Endothelial cell of umbilical vein (primary cell): Measurements from ENCODE around the gene RAB7B. TPM values are rescaled to one million over a fixed set of nuclear protein-coding genes. Genes with fewer than 3 reads are reported as not detected.

Source experiments
- BruUV-seq: library from RNA; stranded (reverse); fragments of 400-500 nt; replicated peaks from 2 replicates; lab custom pipeline; 2021; lab: Mats Ljungman, UMichigan
- CTCF ChIA-PET: fragments of 300-600, 350-600 bp; sonication (Branson Sonifier 250); formaldehyde crosslinking; loops from one replicate; lab custom pipeline; 2021; ENCODE audit warnings: antibody characterized with exemption, inconsistent platforms; lab: Charles Lee
- POLR2A ChIA-PET: fragments of 300-600, 350-600 bp; sonication (Branson Sonifier 250); formaldehyde crosslinking; loops from one replicate; lab custom pipeline; 2021; ENCODE audit warnings: antibody characterized with exemption, inconsistent platforms; lab: Charles Lee
- DNase-seq: peaks from one replicate; pipeline ENCODE4 v3.0.0-alpha.2; 2011; ENCODE audit warnings: low read depth, low spot score
- FAIRE-seq: peaks from 2 replicates; lab custom pipeline; 2011; peaks lifted over from hg19 to GRCh38; lab: Jason Lieb, UNC
- H2AFZ ChIP-seq: 2 replicates; pipeline ENCODE4 v1.6.0; 2012; ENCODE audit warnings: low read depth, low read length, control low read depth, inconsistent platforms
- H3K27ac ChIP-seq: 2 replicates; pipeline ENCODE4 v1.5.1; 2011; ENCODE audit warnings: low read depth, mild to moderate bottlenecking, control low read depth, low read length, moderate library complexity; ENCODE audit not compliant: insufficient read depth
- H3K27me3 ChIP-seq, 2 experiments: 2 replicates each; pipeline versions ENCODE4 v1.6.0 to v1.6.1; 2011; ENCODE audit warnings: low read length in 2 of 2, mixed read lengths in 1 of 2; ENCODE audit not compliant: control insufficient read depth in 2 of 2, insufficient read depth in 2 of 2
- H3K36me3 ChIP-seq, 2 experiments: 2 replicates in 1 of 2; 3 replicates in 1 of 2; pipeline ENCODE4 v1.5.1; 2011; ENCODE audit warnings: low read length in 2 of 2, mild to moderate bottlenecking in 1 of 2, moderate library complexity in 1 of 2; ENCODE audit not compliant: control insufficient read depth in 2 of 2, insufficient read depth in 2 of 2; ENCODE audit errors: extremely low read depth in 1 of 2
- H3K4me1 ChIP-seq: 3 replicates; pipeline ENCODE4 v1.5.1; 2011; ENCODE audit warnings: mild to moderate bottlenecking, low read length; ENCODE audit not compliant: control insufficient read depth, insufficient read depth; ENCODE audit errors: extremely low read depth
- H3K4me2 ChIP-seq: 2 replicates; pipeline ENCODE4 v1.6.1; 2011; ENCODE audit warnings: low read length, control low read depth, mixed read lengths; ENCODE audit not compliant: insufficient read depth
- H3K4me3 ChIP-seq, 3 experiments: fragments of 200-600 bp in 1 of 3; sonication (generic), shearing (Covaris generic) in 1 of 3; replicated peaks in 1 of 3; 2 replicates each; pipeline ENCODE4 v1.5.1; 2011 to 2016; ENCODE audit warnings: control low read depth in 3 of 3, low read length in 3 of 3, mild to moderate bottlenecking in 2 of 3, inconsistent platforms in 1 of 3, low read depth in 1 of 3, moderate library complexity in 1 of 3; ENCODE audit not compliant: insufficient read depth in 1 of 3
- H3K79me2 ChIP-seq: 2 replicates; pipeline ENCODE4 v1.6.0; 2012; ENCODE audit warnings: low read length, inconsistent platforms; ENCODE audit not compliant: control insufficient read depth, insufficient read depth
- H3K9ac ChIP-seq: replicated peaks from 2 replicates; pipeline ENCODE3; 2011; ENCODE audit warnings: low read length, control low read depth; ENCODE audit not compliant: insufficient read depth; ENCODE audit errors: extremely low read depth
- H3K9me1 ChIP-seq: replicated peaks from 3 replicates; pipeline ENCODE4 v1.6.0; 2011; ENCODE audit warnings: mild to moderate bottlenecking, low read length; ENCODE audit not compliant: control insufficient read depth, insufficient read depth; ENCODE audit errors: extremely low read depth
- H3K9me3 ChIP-seq: replicated peaks from 2 replicates; pipeline ENCODE4 v1.5.1; 2012; ENCODE audit warnings: low read length, inconsistent platforms; ENCODE audit not compliant: control insufficient read depth, insufficient read depth
- H4K20me1 ChIP-seq: replicated peaks from 2 replicates; pipeline ENCODE3; 2011; ENCODE audit warnings: mild to moderate bottlenecking, low read length; ENCODE audit not compliant: control insufficient read depth, insufficient read depth; ENCODE audit errors: extremely low read depth
- EZH2 ChIP-seq: IDR thresholded peaks from 2 replicates; pipeline ENCODE4 v1.6.1; 2012; ENCODE audit warnings: borderline replicate concordance, low read depth, mild to moderate bottlenecking, moderate library complexity, low read length, inconsistent platforms; ENCODE audit not compliant: severe bottlenecking
- FOS ChIP-seq: IDR thresholded peaks from 2 replicates; pipeline ENCODE4 v1.6.1; 2011; ENCODE audit warnings: mild to moderate bottlenecking, low read length, moderate library complexity, borderline replicate concordance; ENCODE audit not compliant: insufficient read depth
- GATA2 ChIP-seq: IDR thresholded peaks from 2 replicates; pipeline ENCODE4 v1.7.0; 2011; ENCODE audit warnings: low read depth, mild to moderate bottlenecking, moderate library complexity, mixed read lengths, low read length; ENCODE audit not compliant: insufficient read length, insufficient read depth
- JUN ChIP-seq: IDR thresholded peaks from 2 replicates; pipeline ENCODE4 v1.6.1; 2011; ENCODE audit warnings: borderline replicate concordance, low read depth; ENCODE audit not compliant: insufficient read length, insufficient read depth
- MYC ChIP-seq: IDR thresholded peaks from one replicate; pipeline ENCODE4 v1.6.1; 2011; ENCODE audit warnings: mild to moderate bottlenecking, low read depth, low read length
- POLR2A ChIP-seq: IDR thresholded peaks from 2 replicates; pipeline ENCODE4 v1.6.1; 2012; ENCODE audit warnings: low read depth, mild to moderate bottlenecking, control low read depth, low read length
- POLR2AphosphoS5 ChIP-seq: IDR thresholded peaks from 2 replicates; pipeline ENCODE4 v1.6.1; 2012; ENCODE audit warnings: low read depth, mild to moderate bottlenecking, control low read depth, low read length, moderate library complexity; ENCODE audit not compliant: insufficient read depth
- dilution Hi-C: fragments of 300-500 bp; cut with MboI; formaldehyde crosslinking; loops from one replicate; pipeline ENCODE4 v1.15.0; 2019; ENCODE audit warnings: low sequenced_read_pairs; ENCODE audit not compliant: extremely low pct_ligation_motif_present
- intact Hi-C: fragments of 100-400 bp; cut with micrococcal nuclease; formaldehyde crosslinking; loops from one replicate; pipeline ENCODE4 v1.10.0; 2022
- polyA plus RNA-seq, 4 experiments: library from polyadenylated mRNA; depleted of rRNA in 3 of 4; stranded (reverse) in 3 of 4; unstranded in 1 of 4; fragments of >200 nt; gene quantifications; 2 replicates each; pipeline versions ENCODE4 v1.2.1 to v1.2.3, GENCODE V29; 2011 to 2012; ENCODE audit warnings: missing spikeins in 1 of 4
- total RNA-seq: library from RNA; stranded (reverse); gene quantifications from 2 replicates; pipeline ENCODE4 v1.2.3, GENCODE V29; 2021
- TF ChIP-seq, protein P1 (sequence below): IDR thresholded peaks from 2 replicates; pipeline ENCODE4 v1.6.1; 2011; ENCODE audit not compliant: insufficient read depth, insufficient read length
- TF ChIP-seq, protein P2 (sequence below), 2 donors: IDR thresholded peaks; 1 replicate in 1 of 2; 2 replicates in 1 of 2; pipeline ENCODE4 v1.5.1; 2011; ENCODE audit warnings: low read length in 2 of 2, mild to moderate bottlenecking in 2 of 2, moderate library complexity in 2 of 2, control low read depth in 1 of 2, inconsistent platforms in 1 of 2, low read depth in 1 of 2; ENCODE audit not compliant: insufficient read depth in 1 of 2; ENCODE audit errors: extremely low read depth in 1 of 2

RAB7B gene
- total and polyA plus RNA-seq, 2 donors (not counting 3 experiments of a cell fraction or from before 2014, with no cell fraction given): 0.15 TPM; not detected in 1

DNA sequence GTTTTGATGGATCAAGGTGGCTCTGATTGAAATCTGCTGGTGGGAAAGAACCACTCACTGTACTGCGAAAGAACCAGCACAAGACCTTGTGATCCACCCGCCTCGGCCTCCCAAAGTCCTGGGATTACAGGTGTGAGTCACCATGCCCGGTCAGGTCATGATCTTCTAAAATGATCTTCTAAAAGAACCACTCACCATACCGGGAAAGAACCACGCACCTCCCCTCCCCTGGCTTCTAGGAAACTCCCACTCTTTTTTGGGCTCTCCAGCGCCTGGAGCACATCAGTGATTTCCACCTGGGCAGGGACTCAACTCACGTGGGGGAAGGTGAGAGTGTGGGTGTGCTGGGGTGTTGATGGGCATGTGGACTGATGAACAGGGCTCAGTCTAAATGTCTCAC is 7.9 kb upstream of the RAB7B start:
- no TSS peak for BruUV-seq
- CTCF ChIA-PET: no interaction called here
- dilution Hi-C loops: no loop called here
- H3K9me1 ChIP-seq: no peaks in the 10 kb centered on the region
- H3K79me2 ChIP-seq: no peaks in the 10 kb centered on the region
- no peaks in the 10 kb centered on the region for H3K4me1 ChIP-seq
- peaks cover 0 to 1% of the 10 kb centered on the region in 2 experiments for H3K27me3 ChIP-seq
- no peak overlapping the region for H3K4me2 ChIP-seq
- H3K9ac ChIP-seq: no peak overlapping the region
- no peak overlapping the region for H3K27ac ChIP-seq
- intact Hi-C loops: no loop called here
- H3K36me3 ChIP-seq: no peaks in the 10 kb centered on the region
- FAIRE-seq (no peak), DNase-seq (no peak)
- POLR2A ChIA-PET: no interaction called here
- TF ChIP-seq JUN (no peak), POLR2AphosphoS5 (no peak), FOS (no peak), MYC (no peak), POLR2A (no peak), EZH2 (no peak), GATA2 (no peak)
- TF ChIP-seq, protein P1, sequence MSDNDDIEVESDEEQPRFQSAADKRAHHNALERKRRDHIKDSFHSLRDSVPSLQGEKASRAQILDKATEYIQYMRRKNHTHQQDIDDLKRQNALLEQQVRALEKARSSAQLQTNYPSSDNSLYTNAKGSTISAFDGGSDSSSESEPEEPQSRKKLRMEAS: no peak
- TF ChIP-seq, protein P2, sequence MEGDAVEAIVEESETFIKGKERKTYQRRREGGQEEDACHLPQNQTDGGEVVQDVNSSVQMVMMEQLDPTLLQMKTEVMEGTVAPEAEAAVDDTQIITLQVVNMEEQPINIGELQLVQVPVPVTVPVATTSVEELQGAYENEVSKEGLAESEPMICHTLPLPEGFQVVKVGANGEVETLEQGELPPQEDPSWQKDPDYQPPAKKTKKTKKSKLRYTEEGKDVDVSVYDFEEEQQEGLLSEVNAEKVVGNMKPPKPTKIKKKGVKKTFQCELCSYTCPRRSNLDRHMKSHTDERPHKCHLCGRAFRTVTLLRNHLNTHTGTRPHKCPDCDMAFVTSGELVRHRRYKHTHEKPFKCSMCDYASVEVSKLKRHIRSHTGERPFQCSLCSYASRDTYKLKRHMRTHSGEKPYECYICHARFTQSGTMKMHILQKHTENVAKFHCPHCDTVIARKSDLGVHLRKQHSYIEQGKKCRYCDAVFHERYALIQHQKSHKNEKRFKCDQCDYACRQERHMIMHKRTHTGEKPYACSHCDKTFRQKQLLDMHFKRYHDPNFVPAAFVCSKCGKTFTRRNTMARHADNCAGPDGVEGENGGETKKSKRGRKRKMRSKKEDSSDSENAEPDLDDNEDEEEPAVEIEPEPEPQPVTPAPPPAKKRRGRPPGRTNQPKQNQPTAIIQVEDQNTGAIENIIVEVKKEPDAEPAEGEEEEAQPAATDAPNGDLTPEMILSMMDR (IDR thresholded peaks at IDR 0.05; ENCODE audit: extremely low read depth in 1 of 2, insufficient read depth in 1 of 2, low read depth in 1 of 2, low read length in 2 of 2): no peak
- H3K9me3 ChIP-seq: no peaks in the 10 kb centered on the region
- no peaks in the 10 kb centered on the region for H4K20me1 ChIP-seq
- no peak overlapping the region for H2AFZ ChIP-seq
- H3K4me3 ChIP-seq: no peak overlapping the region
